OCI-LY7 (cell line): ENCODE data around the gene NUFIP1. TPM values are rescaled to one million over a fixed set of nuclear protein-coding genes. Genes with fewer than 3 reads are reported as not detected.

Experiments used
- BruUV-seq: library from RNA; stranded (reverse); fragments of 400-500 nt; replicated peaks from 2 replicates; lab custom pipeline; 2021; lab: Mats Ljungman, UMichigan
- CTCF ChIA-PET: fragments of 300-600 bp; sonication (Branson Sonifier 250); formaldehyde crosslinking; loops from one replicate; lab custom pipeline; 2022; ENCODE audit warnings: antibody characterized with exemption; ENCODE audit not compliant: unreplicated experiment; lab: Charles Lee
- POLR2A ChIA-PET: fragments of 300-600 bp; sonication (Branson Sonifier 250); formaldehyde crosslinking; loops from one replicate; lab custom pipeline; 2022; ENCODE audit warnings: antibody characterized with exemption; lab: Charles Lee
- DNase-seq: peaks from one replicate; pipeline ENCODE4 v3.0.0-alpha.2; 2015; ENCODE audit warnings: low spot score
- H2AFZ ChIP-seq: fragments of 200-600 bp; sonication (generic), shearing (Covaris generic); 2 replicates; pipeline ENCODE4 v1.6.1; 2014; ENCODE audit warnings: mild to moderate bottlenecking, antibody characterized with exemption, low read length, moderate library complexity
- H3K27ac ChIP-seq: fragments of 200-600 bp; sonication (generic); 2 replicates; pipeline ENCODE4 v1.5.1; 2014; ENCODE audit warnings: mixed run types, low read depth, mild to moderate bottlenecking, moderate library complexity, low read length, inconsistent platforms; ENCODE audit not compliant: poor library complexity, severe bottlenecking
- H3K36me3 ChIP-seq: fragments of 200-600 bp; sonication (generic); 2 replicates; pipeline ENCODE4 v1.6.1; 2014; ENCODE audit warnings: mild to moderate bottlenecking, antibody characterized with exemption, low read length, moderate library complexity, mixed read lengths; ENCODE audit not compliant: insufficient read depth
- H3K4me1 ChIP-seq: fragments of 200-600 bp; sonication (generic); 2 replicates; pipeline ENCODE4 v1.5.1; 2014; ENCODE audit warnings: mild to moderate bottlenecking, low read length; ENCODE audit not compliant: insufficient read depth, poor library complexity, severe bottlenecking
- H3K4me2 ChIP-seq: fragments of 200-600 bp; sonication (generic); 2 replicates; pipeline ENCODE4 v1.6.1; 2014; ENCODE audit warnings: mild to moderate bottlenecking, low read length
- H3K4me3 ChIP-seq: fragments of 200-600 bp; sonication (generic); 2 replicates; pipeline ENCODE4 v1.5.1; 2014; ENCODE audit warnings: mild to moderate bottlenecking, low read depth, low read length; ENCODE audit not compliant: poor library complexity, severe bottlenecking
- H3K79me2 ChIP-seq: fragments of 200-600 bp; sonication (generic); 2 replicates; pipeline ENCODE4 v1.6.1; 2016; ENCODE audit warnings: low read depth, mild to moderate bottlenecking, low read length, moderate library complexity, mixed read lengths; ENCODE audit not compliant: insufficient read depth
- H3K9me2 ChIP-seq: fragments of 200-600 bp; sonication (generic); 2 replicates; pipeline ENCODE4 v1.6.1; 2016; ENCODE audit warnings: mild to moderate bottlenecking, low read length, mixed read lengths; ENCODE audit not compliant: insufficient read depth
- H3K9me3 ChIP-seq: fragments of 200-600 bp; sonication (generic); 2 replicates; pipeline ENCODE4 v1.6.1; 2014; ENCODE audit warnings: mild to moderate bottlenecking, mixed run types, low read length, mixed read lengths
- H4K20me1 ChIP-seq: fragments of 200-600 bp; sonication (generic); 2 replicates; pipeline ENCODE4 v1.6.1; 2014; ENCODE audit warnings: mild to moderate bottlenecking, antibody characterized with exemption, low read length, moderate library complexity, mixed read lengths; ENCODE audit not compliant: insufficient read depth
- EZH2phosphoT487 ChIP-seq: fragments of 200-600 bp; sonication (generic); IDR thresholded peaks from 2 replicates; pipeline ENCODE4 v1.6.1; 2018; ENCODE audit warnings: low read depth, borderline replicate concordance, mild to moderate bottlenecking, mixed run types, antibody characterized with exemption, low read length, moderate library complexity, mixed read lengths
- intact Hi-C: fragments of 100-400 bp; cut with micrococcal nuclease; formaldehyde crosslinking; loops from one replicate; pipeline ENCODE4 v1.10.0; 2022; ENCODE audit not compliant: unreplicated experiment
- total RNA-seq, 2 experiments: library from RNA; depleted of rRNA in 1 of 2; stranded (reverse); fragments of >200 nt in 1 of 2; shearing (Covaris generic) in 1 of 2; gene quantifications; 2 replicates each; pipeline ENCODE4 v1.2.3, GENCODE V29; 2014 to 2022
- TF ChIP-seq, protein P1 (sequence below): fragments of 200-600 bp; sonication (generic); conservative IDR thresholded peaks from 2 replicates; pipeline ENCODE4 v1.5.1; 2014; ENCODE audit warnings: mild to moderate bottlenecking, antibody characterized with exemption, low read length, moderate library complexity, mixed read lengths

The NUFIP1 gene
- total RNA-seq, 2 experiments from 2014 or later = 6.8 to 11.4 TPM

DNA sequence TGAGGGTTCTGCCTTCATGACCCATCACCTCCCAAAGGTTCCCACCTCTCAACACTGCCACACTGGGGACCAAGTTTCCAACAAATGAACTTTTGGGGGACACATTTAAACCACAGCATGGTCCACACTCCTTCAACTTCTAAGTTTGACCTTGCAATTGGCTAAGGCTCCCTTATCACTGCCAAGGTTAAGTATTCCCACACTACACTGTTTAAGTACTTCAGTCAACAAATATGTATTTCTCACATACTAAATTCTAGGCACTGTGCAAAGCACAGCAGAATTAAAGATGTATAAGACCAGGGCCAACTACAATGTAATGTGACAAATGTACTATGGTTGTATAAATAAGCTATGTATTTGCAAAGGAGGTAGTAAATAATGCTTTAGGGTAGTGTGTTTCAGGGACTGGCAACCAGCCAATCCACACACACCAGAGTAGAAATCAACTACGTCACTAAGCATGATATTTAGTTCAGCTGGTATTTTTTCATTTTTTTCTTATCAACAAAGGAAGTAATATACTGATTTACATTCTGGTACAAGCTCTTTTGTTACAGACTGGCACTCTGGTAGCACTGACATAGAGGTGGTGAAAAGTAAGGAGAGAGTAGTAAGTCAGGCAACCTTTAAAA, 12.2 kb downstream of the NUFIP1 start:
- Histone ChIP-seq H3K4me2 (no peak overlapping the region), H2AFZ (no peak overlapping the region), H3K27ac (no peak overlapping the region), H3K9me3 (no peaks in the 10 kb centered on the region), H3K79me2 (peaks cover 12% of the 10 kb centered on the region; the same call in 1 of the 2 replicates), H3K36me3 (peaks cover 92% of the 10 kb centered on the region), H3K9me2 (no peaks in the 10 kb centered on the region), H3K4me3 (no peak overlapping the region), H3K4me1 (no peaks in the 10 kb centered on the region), H4K20me1 (peaks cover 5% of the 10 kb centered on the region)
- no peak for TF ChIP-seq EZH2phosphoT487
- TF ChIP-seq, protein P1, sequence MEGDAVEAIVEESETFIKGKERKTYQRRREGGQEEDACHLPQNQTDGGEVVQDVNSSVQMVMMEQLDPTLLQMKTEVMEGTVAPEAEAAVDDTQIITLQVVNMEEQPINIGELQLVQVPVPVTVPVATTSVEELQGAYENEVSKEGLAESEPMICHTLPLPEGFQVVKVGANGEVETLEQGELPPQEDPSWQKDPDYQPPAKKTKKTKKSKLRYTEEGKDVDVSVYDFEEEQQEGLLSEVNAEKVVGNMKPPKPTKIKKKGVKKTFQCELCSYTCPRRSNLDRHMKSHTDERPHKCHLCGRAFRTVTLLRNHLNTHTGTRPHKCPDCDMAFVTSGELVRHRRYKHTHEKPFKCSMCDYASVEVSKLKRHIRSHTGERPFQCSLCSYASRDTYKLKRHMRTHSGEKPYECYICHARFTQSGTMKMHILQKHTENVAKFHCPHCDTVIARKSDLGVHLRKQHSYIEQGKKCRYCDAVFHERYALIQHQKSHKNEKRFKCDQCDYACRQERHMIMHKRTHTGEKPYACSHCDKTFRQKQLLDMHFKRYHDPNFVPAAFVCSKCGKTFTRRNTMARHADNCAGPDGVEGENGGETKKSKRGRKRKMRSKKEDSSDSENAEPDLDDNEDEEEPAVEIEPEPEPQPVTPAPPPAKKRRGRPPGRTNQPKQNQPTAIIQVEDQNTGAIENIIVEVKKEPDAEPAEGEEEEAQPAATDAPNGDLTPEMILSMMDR = no peak
- intact Hi-C loops = no loop called here
- no peak for DNase-seq
- ChIA-PET POLR2A (no interaction called here), CTCF (no interaction called here)
- BruUV-seq = no TSS peak

DNA sequence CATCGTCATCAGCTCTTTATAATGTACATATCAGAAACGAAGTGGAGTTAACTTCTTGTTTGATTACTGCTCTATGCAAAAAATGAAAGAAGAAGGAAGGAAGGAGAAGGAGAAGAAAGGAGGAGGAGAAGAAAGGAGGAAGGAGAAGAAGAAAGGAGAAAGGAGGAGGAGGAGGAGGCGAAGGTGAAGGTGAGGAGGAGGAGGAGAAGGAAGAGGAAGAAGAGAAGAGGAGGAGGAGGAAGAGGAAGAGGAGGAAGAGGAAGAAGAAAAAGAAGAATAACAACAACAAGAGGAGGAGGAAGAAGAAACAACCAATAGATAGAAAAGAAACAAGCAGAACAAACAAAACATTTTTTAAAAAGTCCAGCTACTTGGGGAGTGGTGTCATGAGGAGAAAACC, 13.1 kb downstream of the NUFIP1 start:
- Histone ChIP-seq H3K9me3 (no peaks in the 10 kb centered on the region), H3K4me2 (no peak overlapping the region), H2AFZ (no peak overlapping the region), H3K79me2 (peaks cover 3% of the 10 kb centered on the region; the same call in 1 of the 2 replicates), H4K20me1 (peaks cover 5% of the 10 kb centered on the region), H3K4me3 (no peak overlapping the region), H3K4me1 (no peaks in the 10 kb centered on the region), H3K9me2 (no peaks in the 10 kb centered on the region), H3K27ac (no peak overlapping the region), H3K36me3 (peaks cover 96% of the 10 kb centered on the region)
- BruUV-seq = no TSS peak
- intact Hi-C loops = no loop called here
- ChIA-PET POLR2A (interaction anchor here (0.7 kb wide), 1 partner anchor 11 kb away, joined by 3 read pairs; no protein-coding TSS in a partner anchor), CTCF (no interaction called here)
- no peak for DNase-seq
- TF ChIP-seq, protein P1 = no peak
- TF ChIP-seq EZH2phosphoT487 = no peak
